ENCODE measurements around the gene HAGHL. TPM values are rescaled to one million over a fixed set of nuclear protein-coding genes. Genes with fewer than 3 reads are reported as not detected.

HAGHL gene
- total and polyA plus RNA-seq, 2 donors (not counting 3 experiments of a cell fraction or from before 2014, with no cell fraction given), result 6.3 to 6.8 TPM

DNA sequence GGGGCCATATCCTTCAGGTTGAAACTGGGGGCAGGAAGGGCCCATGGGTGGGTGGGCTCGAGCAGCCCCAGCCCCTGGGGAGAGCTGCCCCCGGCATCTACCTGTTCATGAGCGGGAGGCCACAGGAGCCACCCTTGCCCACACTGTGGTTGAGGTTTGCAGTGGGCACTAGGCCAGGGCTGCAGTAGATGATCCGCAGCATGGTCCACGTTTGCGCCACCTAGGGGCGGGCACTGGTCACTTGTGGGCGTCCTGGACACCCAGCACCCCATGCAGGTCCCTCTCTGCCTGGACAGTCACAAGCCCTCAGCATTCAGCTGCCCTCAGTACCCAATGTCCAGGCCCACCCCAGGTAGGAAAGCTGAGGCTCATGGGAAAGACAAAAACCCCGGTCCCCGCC is 40.9 kb upstream of the HAGHL start:
- no peak overlapping the region for H2AFZ ChIP-seq (ENCODE audit: low read depth, low read length)
- dilution Hi-C loops (cut with MboI; ENCODE audit: extremely low pct_ligation_motif_present, low sequenced_read_pairs), result no loop called here

More for the DNA sequence above, 40.9 kb upstream of the HAGHL start:
- FAIRE-seq (peak; percentile 70), DNase-seq (ENCODE audit: low read depth, low spot score) (peak; percentile 29)
- TF ChIP-seq, protein P1, sequence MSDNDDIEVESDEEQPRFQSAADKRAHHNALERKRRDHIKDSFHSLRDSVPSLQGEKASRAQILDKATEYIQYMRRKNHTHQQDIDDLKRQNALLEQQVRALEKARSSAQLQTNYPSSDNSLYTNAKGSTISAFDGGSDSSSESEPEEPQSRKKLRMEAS (IDR thresholded peaks at IDR 0.05; ENCODE audit: insufficient read depth, insufficient read length), result no peak
- TF ChIP-seq, protein P2, sequence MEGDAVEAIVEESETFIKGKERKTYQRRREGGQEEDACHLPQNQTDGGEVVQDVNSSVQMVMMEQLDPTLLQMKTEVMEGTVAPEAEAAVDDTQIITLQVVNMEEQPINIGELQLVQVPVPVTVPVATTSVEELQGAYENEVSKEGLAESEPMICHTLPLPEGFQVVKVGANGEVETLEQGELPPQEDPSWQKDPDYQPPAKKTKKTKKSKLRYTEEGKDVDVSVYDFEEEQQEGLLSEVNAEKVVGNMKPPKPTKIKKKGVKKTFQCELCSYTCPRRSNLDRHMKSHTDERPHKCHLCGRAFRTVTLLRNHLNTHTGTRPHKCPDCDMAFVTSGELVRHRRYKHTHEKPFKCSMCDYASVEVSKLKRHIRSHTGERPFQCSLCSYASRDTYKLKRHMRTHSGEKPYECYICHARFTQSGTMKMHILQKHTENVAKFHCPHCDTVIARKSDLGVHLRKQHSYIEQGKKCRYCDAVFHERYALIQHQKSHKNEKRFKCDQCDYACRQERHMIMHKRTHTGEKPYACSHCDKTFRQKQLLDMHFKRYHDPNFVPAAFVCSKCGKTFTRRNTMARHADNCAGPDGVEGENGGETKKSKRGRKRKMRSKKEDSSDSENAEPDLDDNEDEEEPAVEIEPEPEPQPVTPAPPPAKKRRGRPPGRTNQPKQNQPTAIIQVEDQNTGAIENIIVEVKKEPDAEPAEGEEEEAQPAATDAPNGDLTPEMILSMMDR (IDR thresholded peaks at IDR 0.05; ENCODE audit: extremely low read depth in 1 of 2, insufficient read depth in 1 of 2, low read depth in 1 of 2, low read length in 2 of 2), result peak; percentile 48 to 72
- Histone ChIP-seq H3K9ac (replicated peaks; ENCODE audit: extremely low read depth, insufficient read depth, low read length) (no peak overlapping the region), H3K9me1 (replicated peaks; ENCODE audit: control insufficient read depth, extremely low read depth, insufficient read depth, low read length) (no peaks in the 10 kb centered on the region), H3K27ac (ENCODE audit: insufficient read depth, low read depth, low read length) (no peak overlapping the region), H3K4me1 (ENCODE audit: control insufficient read depth, extremely low read depth, insufficient read depth, low read length) (peaks cover 23% of the 10 kb centered on the region), H3K4me3 (replicated peaks in 1 of 3; ENCODE audit: insufficient read depth in 1 of 3, low read depth in 1 of 3, low read length in 3 of 3) (no peak overlapping the region), H3K36me3 (ENCODE audit: control insufficient read depth in 2 of 2, extremely low read depth in 1 of 2, insufficient read depth in 2 of 2, low read length in 2 of 2) (peaks cover 7 to 22% of the 10 kb centered on the region in 2 experiments), H3K9me3 (replicated peaks; ENCODE audit: control insufficient read depth, insufficient read depth, low read length) (no peaks in the 10 kb centered on the region), H3K4me2 (ENCODE audit: insufficient read depth, low read length) (no peak overlapping the region), H3K27me3 (ENCODE audit: control insufficient read depth in 2 of 2, insufficient read depth in 2 of 2, low read length in 2 of 2) (no peaks in the 10 kb centered on the region), H3K79me2 (ENCODE audit: control insufficient read depth, insufficient read depth, low read length) (peaks cover 27% of the 10 kb centered on the region), H4K20me1 (replicated peaks; ENCODE audit: control insufficient read depth, extremely low read depth, insufficient read depth, low read length) (no peaks in the 10 kb centered on the region)
- ChIA-PET CTCF (interaction anchor here (0.9 to 1.8 kb wide), 2 partner anchors 23 to 106 kb away, joined by 3 to 5 read pairs; no protein-coding TSS in a partner anchor), POLR2A (no interaction called here)
- BruUV-seq (replicated peaks), result no TSS peak
- intact Hi-C loops (cut with micrococcal nuclease), result no loop called here
